NB4 (cell line): Measurements from ENCODE around the gene GARIN5A.
A peak's percentile ranks its signal among the peaks of the same experiment; 100 is the strongest.

Source experiments
- DNase-seq: peaks from one replicate; pipeline ENCODE4 v3.0.0; 2010; ENCODE audit warnings: low read depth
- H3K4me3 ChIP-seq: one replicate; pipeline ENCODE4 v1.5.1; 2011; ENCODE audit warnings: mild to moderate bottlenecking, low read depth, low read length, moderate library complexity
- MAX ChIP-seq: IDR thresholded peaks from 2 replicates; pipeline ENCODE4 v1.6.1; 2011; ENCODE audit warnings: low read depth, low read length
- MYC ChIP-seq: IDR thresholded peaks from 2 replicates; pipeline ENCODE4 v1.6.1; 2011; ENCODE audit warnings: low read depth, low read length
- POLR2A ChIP-seq: IDR thresholded peaks from 2 replicates; pipeline ENCODE4 v1.6.1; 2011; ENCODE audit warnings: mild to moderate bottlenecking; ENCODE audit not compliant: insufficient read length; ENCODE audit errors: extremely low read depth
- TF ChIP-seq, protein P1 (sequence below): IDR thresholded peaks from one replicate; pipeline ENCODE4 v1.5.1; 2012; ENCODE audit warnings: low read depth, low read length

The GARIN5A gene

GRCh38 chr19:50465986-50466705, 10.5 kb downstream of the GARIN5A start:
- no peak for DNase-seq
- TF ChIP-seq MAX (no peak), MYC (no peak), POLR2A (no peak)
- TF ChIP-seq, protein P1, sequence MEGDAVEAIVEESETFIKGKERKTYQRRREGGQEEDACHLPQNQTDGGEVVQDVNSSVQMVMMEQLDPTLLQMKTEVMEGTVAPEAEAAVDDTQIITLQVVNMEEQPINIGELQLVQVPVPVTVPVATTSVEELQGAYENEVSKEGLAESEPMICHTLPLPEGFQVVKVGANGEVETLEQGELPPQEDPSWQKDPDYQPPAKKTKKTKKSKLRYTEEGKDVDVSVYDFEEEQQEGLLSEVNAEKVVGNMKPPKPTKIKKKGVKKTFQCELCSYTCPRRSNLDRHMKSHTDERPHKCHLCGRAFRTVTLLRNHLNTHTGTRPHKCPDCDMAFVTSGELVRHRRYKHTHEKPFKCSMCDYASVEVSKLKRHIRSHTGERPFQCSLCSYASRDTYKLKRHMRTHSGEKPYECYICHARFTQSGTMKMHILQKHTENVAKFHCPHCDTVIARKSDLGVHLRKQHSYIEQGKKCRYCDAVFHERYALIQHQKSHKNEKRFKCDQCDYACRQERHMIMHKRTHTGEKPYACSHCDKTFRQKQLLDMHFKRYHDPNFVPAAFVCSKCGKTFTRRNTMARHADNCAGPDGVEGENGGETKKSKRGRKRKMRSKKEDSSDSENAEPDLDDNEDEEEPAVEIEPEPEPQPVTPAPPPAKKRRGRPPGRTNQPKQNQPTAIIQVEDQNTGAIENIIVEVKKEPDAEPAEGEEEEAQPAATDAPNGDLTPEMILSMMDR, result no peak
- no peak overlapping the region for H3K4me3 ChIP-seq

- TF ChIP-seq MAX (no peak), MYC (no peak), POLR2A (no peak)
- TF ChIP-seq, protein P1, result no peak
- H3K4me3 ChIP-seq, result no peak overlapping the region
- no peak for DNase-seq
These were observed 11.6 kb downstream of the GARIN5A start for GRCh38 chr19:50465000-50465399.

DNA sequence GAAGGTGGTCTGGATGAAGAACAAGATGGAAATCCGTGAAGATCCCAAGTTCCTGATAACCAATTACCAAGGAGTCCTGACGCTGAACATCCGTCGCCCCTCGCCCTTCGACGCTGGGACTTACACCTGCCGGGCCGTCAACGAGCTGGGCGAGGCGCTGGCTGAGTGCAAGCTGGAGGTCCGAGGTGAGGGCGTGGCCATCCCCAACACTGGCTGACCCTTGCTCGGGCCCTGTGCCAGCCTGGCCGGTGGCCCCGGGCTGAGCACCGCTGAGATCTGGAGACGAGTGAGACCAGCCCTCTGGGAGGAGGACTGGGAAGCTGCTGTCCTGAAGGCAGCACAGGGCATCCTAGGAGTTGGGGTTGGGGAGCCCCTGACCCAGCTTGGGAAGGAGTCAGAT, 12.3 kb downstream of the GARIN5A start:
- H3K4me3 ChIP-seq, result no peak overlapping the region
- DNase-seq, result no peak
- TF ChIP-seq MAX (no peak), MYC (no peak), POLR2A (no peak)
- TF ChIP-seq, protein P1, result no peak

- DNase-seq, result no peak
- no peak overlapping the region for H3K4me3 ChIP-seq
- TF ChIP-seq MYC (no peak), POLR2A (no peak), MAX (no peak)
- TF ChIP-seq, protein P1, result no peak
These were observed 13.7 kb downstream of the GARIN5A start for GRCh38 chr19:50462970-50463369.

GRCh38 chr19:50461066-50461875, 15.4 kb downstream of the GARIN5A start:
- peak; percentile 69 for DNase-seq
- H3K4me3 ChIP-seq, result no peak overlapping the region
- TF ChIP-seq MAX, result no peak
- TF ChIP-seq, protein P1, result peak; percentile 77
